ENCODE results near the gene PNPLA3.

DNA sequence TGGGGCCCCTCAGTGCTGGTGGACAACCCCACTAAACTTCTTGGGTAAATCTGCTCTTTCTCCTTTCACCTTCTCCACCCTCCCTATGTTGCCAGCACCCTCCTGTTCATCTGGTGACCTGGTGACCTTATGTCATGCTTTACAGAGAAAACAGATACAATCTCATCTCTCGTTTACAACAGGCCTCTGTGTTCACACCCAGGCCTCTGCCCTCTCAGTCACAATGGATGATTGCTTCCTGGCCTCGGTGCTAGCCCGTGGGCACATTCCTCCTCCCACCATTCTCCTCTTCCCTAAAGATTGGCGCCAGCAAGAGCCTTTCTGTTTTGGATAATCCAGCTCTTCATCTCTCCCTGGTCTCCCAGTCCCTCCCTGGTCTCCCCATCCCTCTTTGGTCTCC is 12.3 kb upstream of the PNPLA3 start:
- TF ChIP-seq POLR2AphosphoS5 (IDR thresholded peaks at IDR 0.05) (no peak), CTCF (IDR thresholded peaks at IDR 0.05) (no peak)
